ENCODE measurements around the gene WDR74.

DNA sequence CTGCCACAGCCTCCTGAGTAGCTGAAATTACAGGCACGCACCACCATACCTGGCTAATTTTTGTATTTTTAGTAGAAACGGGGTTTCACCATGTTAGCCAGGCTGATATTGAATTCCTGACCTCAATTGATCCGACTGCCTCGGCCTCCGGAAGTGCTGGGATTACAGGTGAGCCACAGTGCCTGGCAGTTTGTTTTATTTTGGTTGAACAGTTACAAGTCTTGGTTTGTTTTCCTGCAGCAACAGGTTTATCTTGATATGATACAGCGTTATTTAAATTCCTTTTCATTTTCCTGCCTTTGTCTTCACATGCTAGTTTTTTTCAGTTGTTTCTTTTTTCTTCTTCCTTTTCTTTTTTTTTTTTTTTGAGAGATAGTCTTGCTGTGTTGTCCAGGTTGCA lies 37.3 kb upstream of the WDR74 start:
- TF ChIP-seq EP300 (IDR thresholded peaks at IDR 0.05): no peak
- TF ChIP-seq POLR2A (IDR thresholded peaks at IDR 0.05): no peak
- TF ChIP-seq POLR2AphosphoS5 (IDR thresholded peaks at IDR 0.05): no peak
- TF ChIP-seq, protein P1, sequence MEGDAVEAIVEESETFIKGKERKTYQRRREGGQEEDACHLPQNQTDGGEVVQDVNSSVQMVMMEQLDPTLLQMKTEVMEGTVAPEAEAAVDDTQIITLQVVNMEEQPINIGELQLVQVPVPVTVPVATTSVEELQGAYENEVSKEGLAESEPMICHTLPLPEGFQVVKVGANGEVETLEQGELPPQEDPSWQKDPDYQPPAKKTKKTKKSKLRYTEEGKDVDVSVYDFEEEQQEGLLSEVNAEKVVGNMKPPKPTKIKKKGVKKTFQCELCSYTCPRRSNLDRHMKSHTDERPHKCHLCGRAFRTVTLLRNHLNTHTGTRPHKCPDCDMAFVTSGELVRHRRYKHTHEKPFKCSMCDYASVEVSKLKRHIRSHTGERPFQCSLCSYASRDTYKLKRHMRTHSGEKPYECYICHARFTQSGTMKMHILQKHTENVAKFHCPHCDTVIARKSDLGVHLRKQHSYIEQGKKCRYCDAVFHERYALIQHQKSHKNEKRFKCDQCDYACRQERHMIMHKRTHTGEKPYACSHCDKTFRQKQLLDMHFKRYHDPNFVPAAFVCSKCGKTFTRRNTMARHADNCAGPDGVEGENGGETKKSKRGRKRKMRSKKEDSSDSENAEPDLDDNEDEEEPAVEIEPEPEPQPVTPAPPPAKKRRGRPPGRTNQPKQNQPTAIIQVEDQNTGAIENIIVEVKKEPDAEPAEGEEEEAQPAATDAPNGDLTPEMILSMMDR (IDR thresholded peaks at IDR 0.05): no peak

Data from gastroesophageal sphincter (tissue), 3 donors.